ENCODE measurements around the gene SLC9C1.

SLC9C1 gene

DNA sequence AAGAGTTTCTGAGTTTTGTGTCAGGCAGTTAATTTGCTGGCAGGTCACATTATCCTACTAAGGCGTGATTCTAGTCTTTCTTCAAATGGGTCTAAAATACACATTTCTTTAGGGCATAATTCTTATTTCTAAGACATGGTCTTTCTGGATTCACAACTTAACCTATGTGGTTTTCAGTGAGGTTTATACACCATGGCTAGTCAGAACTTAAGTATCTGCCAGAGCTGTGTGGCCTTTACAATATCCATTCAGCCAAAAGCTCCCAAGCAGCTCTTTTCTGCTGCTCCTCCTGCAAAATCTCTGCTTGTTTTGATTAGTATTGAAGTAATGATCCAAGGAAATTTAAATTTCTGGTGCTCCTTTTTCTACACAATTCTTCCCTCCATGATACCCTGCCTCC lies 33.5 kb downstream of the SLC9C1 start:
- H2AFZ ChIP-seq (ENCODE audit: low read depth, low read length) = no peak overlapping the region
- no peak overlapping the region for H3K4me3 ChIP-seq (ENCODE audit: low read depth in 1 of 2, low read length in 2 of 2)
- no peak overlapping the region for H3K4me2 ChIP-seq (ENCODE audit: insufficient read depth, low read length)
- TF ChIP-seq EZH2 (IDR thresholded peaks at IDR 0.05; ENCODE audit: borderline replicate concordance, low read depth, low read length, severe bottlenecking) = no peak
- TF ChIP-seq, protein P1, sequence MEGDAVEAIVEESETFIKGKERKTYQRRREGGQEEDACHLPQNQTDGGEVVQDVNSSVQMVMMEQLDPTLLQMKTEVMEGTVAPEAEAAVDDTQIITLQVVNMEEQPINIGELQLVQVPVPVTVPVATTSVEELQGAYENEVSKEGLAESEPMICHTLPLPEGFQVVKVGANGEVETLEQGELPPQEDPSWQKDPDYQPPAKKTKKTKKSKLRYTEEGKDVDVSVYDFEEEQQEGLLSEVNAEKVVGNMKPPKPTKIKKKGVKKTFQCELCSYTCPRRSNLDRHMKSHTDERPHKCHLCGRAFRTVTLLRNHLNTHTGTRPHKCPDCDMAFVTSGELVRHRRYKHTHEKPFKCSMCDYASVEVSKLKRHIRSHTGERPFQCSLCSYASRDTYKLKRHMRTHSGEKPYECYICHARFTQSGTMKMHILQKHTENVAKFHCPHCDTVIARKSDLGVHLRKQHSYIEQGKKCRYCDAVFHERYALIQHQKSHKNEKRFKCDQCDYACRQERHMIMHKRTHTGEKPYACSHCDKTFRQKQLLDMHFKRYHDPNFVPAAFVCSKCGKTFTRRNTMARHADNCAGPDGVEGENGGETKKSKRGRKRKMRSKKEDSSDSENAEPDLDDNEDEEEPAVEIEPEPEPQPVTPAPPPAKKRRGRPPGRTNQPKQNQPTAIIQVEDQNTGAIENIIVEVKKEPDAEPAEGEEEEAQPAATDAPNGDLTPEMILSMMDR (IDR thresholded peaks at IDR 0.05; ENCODE audit: borderline replicate concordance, extremely low read depth, low read length, poor library complexity, severe bottlenecking) = no peak
- no peaks in the 10 kb centered on the region for H3K36me3 ChIP-seq (ENCODE audit: insufficient read depth, low read length)
- no peak for DNase-seq
- no peak overlapping the region for H3K27ac ChIP-seq (ENCODE audit: low read length)
- no peaks in the 10 kb centered on the region for H3K79me2 ChIP-seq (ENCODE audit: insufficient read depth, low read length)
- no peaks in the 10 kb centered on the region for H4K20me1 ChIP-seq (ENCODE audit: insufficient read depth, low read length)
- no peaks in the 10 kb centered on the region for H3K27me3 ChIP-seq (ENCODE audit: insufficient read depth, low read length, poor library complexity)
- no peaks in the 10 kb centered on the region for H3K4me1 ChIP-seq (ENCODE audit: insufficient read depth, low read length)
- no peak overlapping the region for H3K9ac ChIP-seq (ENCODE audit: low read depth, low read length)
- no peak for ATAC-seq (ENCODE audit: insufficient read depth, low read depth)
- H3K9me3 ChIP-seq (ENCODE audit: insufficient read depth, low read length, severe bottlenecking) = no peaks in the 10 kb centered on the region

DNA sequence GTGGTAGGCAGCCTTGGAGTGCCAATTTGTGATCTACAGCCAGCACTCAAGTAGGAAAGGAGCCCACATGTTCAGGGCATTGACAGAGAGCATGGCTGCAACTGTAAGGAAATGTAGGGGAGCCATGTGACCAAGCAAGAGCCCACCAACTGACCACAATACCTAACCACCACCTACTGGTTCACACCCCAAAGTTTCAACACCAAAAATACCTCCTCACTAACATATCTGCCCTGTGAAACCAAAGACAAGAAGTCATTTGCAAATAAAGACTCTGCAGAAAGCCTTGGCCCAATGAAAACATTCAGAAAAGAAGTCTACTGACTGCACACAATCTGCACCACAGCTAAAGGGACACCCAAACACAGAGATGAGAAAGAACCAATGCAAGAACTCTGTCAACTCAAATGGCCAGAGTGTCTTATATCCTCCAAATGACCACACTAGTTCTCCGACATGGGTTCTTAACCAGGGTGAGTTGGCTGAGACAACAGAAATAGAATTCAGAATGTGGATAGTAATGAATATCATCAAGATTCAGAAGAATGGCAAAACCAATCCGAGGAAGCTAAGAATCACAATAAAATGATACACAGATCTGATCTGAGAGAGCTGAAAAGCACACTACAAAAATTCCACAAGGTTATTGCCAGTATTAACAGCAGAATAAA lies 40.6 kb downstream of the SLC9C1 start:
- Histone ChIP-seq H3K27ac (ENCODE audit: low read length) (no peak overlapping the region), H2AFZ (ENCODE audit: low read depth, low read length) (no peak overlapping the region), H3K79me2 (ENCODE audit: insufficient read depth, low read length) (no peaks in the 10 kb centered on the region), H3K27me3 (ENCODE audit: insufficient read depth, low read length, poor library complexity) (no peaks in the 10 kb centered on the region), H4K20me1 (ENCODE audit: insufficient read depth, low read length) (no peaks in the 10 kb centered on the region), H3K9ac (ENCODE audit: low read depth, low read length) (no peak overlapping the region), H3K9me3 (ENCODE audit: insufficient read depth, low read length, severe bottlenecking) (no peaks in the 10 kb centered on the region), H3K4me1 (ENCODE audit: insufficient read depth, low read length) (no peaks in the 10 kb centered on the region), H3K4me2 (ENCODE audit: insufficient read depth, low read length) (no peak overlapping the region), H3K36me3 (ENCODE audit: insufficient read depth, low read length) (no peaks in the 10 kb centered on the region), H3K4me3 (ENCODE audit: low read depth in 1 of 2, low read length in 2 of 2) (no peak overlapping the region)
- no peak for DNase-seq
- no peak for ATAC-seq (ENCODE audit: insufficient read depth, low read depth)
- no peak for TF ChIP-seq EZH2 (IDR thresholded peaks at IDR 0.05; ENCODE audit: borderline replicate concordance, low read depth, low read length, severe bottlenecking)
- TF ChIP-seq, protein P1 (IDR thresholded peaks at IDR 0.05; ENCODE audit: borderline replicate concordance, extremely low read depth, low read length, poor library complexity, severe bottlenecking) = no peak

DNA sequence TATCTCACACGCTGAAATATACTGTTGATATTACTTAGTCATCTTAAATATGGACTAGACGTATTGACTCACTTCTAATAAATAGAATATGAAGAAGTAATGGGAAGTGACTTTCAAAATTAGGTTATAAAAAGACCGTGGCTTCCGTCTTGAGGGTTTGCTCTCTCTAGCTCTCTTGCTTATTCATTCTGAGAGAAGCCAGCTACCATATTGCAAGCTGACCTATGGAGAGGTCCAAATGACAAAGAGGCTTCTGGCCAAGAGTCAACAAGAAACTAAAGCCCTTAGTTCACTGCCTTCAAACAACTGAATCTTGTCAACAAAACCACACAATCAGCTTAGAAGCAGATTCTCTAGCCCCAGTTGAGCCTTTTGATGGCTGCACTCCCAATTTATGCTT lies 46.1 kb downstream of the SLC9C1 start:
- no peak for ATAC-seq (ENCODE audit: insufficient read depth, low read depth)
- H3K79me2 ChIP-seq (ENCODE audit: insufficient read depth, low read length) = no peaks in the 10 kb centered on the region

More for the DNA sequence above, 46.1 kb downstream of the SLC9C1 start:
- Histone ChIP-seq H4K20me1 (ENCODE audit: insufficient read depth, low read length) (no peaks in the 10 kb centered on the region), H3K36me3 (ENCODE audit: insufficient read depth, low read length) (no peaks in the 10 kb centered on the region), H3K27me3 (ENCODE audit: insufficient read depth, low read length, poor library complexity) (no peaks in the 10 kb centered on the region), H3K27ac (ENCODE audit: low read length) (no peak overlapping the region), H3K9me3 (ENCODE audit: insufficient read depth, low read length, severe bottlenecking) (no peaks in the 10 kb centered on the region), H3K4me3 (ENCODE audit: low read depth in 1 of 2, low read length in 2 of 2) (no peak overlapping the region), H3K4me1 (ENCODE audit: insufficient read depth, low read length) (no peaks in the 10 kb centered on the region), H3K9ac (ENCODE audit: low read depth, low read length) (no peak overlapping the region), H3K4me2 (ENCODE audit: insufficient read depth, low read length) (no peak overlapping the region), H2AFZ (ENCODE audit: low read depth, low read length) (no peak overlapping the region)
- no peak for TF ChIP-seq EZH2 (IDR thresholded peaks at IDR 0.05; ENCODE audit: borderline replicate concordance, low read depth, low read length, severe bottlenecking)
- TF ChIP-seq, protein P1 (IDR thresholded peaks at IDR 0.05; ENCODE audit: borderline replicate concordance, extremely low read depth, low read length, poor library complexity, severe bottlenecking) = no peak
- DNase-seq = no peak
